GM19099 (cell line): ENCODE results near the gene BBS1.

Source experiments
- POLR2A ChIP-seq: IDR thresholded peaks from 3 replicates; pipeline ENCODE4 v1.6.1; 2011; ENCODE audit warnings: low read depth; ENCODE audit not compliant: insufficient read length; ENCODE audit errors: extremely low read depth

BBS1 gene

GRCh38 chr11:66556086-66556485 is 45.7 kb downstream of the BBS1 start:
- no peak for TF ChIP-seq POLR2A

- TF ChIP-seq POLR2A = no peak
Measured at GRCh38 chr11:66557733-66558326, 47.4 kb downstream of the BBS1 start.

DNA sequence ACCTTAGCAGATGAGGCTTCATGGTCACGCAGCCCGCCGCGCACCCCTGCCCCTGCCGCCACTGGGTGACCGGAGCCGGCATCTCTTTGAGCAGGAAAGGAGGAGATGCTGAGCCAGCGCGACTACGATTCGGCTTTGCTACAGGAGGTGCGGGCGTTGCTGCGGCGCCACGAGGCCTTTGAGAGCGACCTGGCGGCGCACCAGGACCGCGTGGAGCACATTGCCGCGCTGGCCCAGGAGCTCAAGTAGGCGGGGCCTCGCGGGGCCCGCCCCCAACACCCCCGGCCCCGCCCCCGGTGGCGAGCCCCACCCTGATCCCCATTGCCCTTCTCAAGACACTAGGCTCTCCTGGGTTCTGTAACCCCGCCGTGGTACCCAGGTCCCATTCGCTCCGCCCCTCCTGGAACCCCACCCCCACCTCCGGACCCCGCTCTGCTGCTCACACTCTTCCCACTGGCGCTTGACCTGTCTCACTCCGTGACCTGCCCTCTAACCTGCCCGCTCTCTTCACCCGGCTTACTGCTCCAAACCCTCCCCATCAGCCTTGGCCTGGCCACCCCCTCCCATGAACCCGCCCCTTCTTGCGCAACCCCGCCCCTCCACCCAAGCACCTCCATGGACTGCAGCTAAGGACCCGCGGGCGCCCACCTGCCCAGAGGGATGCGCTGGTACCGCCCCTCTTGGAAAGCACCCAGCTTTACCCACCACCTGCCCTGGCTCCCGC is 48.9 kb downstream of the BBS1 start:
- TF ChIP-seq POLR2A = no peak

- TF ChIP-seq POLR2A = no peak
Measured at GRCh38 chr11:66559866-66560676, 49.6 kb downstream of the BBS1 start.

DNA sequence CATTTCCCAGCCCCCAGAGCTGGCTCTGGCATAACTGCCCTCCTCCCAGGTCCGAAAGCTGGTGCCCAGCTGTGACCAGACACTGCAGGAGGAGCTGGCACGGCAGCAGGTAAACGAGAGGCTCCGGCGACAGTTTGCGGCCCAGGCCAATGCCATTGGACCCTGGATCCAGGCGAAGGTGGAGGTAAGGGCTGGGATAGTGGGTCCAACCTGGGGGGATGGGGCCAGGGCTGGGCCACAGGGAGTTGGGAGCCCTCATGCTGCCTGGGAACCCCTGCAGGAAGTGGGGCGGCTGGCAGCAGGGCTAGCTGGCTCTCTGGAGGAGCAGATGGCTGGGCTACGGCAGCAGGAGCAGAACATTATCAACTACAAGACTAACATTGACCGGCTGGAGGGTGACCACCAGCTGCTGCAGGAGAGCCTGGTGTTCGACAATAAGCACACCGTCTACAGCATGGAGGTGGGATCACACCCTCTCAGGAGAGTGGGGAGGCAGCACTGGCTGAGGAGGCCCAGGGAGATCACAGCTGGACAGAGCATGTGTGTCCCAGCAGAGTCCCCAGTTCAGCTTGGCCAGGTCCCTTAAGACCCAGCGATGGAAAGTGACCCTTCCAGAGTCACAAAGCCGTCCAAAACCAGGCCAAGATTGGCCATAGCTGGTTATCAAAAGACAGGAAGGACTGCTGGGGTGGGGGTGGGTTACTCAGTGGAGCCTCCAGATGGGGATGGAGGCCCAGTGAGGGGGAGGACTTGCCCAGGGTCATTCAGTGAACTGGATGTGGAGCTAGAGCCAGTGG is 50.9 kb downstream of the BBS1 start:
- TF ChIP-seq POLR2A = no peak

GRCh38 chr11:66561975-66562248 is 51.5 kb downstream of the BBS1 start:
- no peak for TF ChIP-seq POLR2A

GRCh38 chr11:66562275-66562674 is 51.8 kb downstream of the BBS1 start:
- TF ChIP-seq POLR2A = no peak

DNA sequence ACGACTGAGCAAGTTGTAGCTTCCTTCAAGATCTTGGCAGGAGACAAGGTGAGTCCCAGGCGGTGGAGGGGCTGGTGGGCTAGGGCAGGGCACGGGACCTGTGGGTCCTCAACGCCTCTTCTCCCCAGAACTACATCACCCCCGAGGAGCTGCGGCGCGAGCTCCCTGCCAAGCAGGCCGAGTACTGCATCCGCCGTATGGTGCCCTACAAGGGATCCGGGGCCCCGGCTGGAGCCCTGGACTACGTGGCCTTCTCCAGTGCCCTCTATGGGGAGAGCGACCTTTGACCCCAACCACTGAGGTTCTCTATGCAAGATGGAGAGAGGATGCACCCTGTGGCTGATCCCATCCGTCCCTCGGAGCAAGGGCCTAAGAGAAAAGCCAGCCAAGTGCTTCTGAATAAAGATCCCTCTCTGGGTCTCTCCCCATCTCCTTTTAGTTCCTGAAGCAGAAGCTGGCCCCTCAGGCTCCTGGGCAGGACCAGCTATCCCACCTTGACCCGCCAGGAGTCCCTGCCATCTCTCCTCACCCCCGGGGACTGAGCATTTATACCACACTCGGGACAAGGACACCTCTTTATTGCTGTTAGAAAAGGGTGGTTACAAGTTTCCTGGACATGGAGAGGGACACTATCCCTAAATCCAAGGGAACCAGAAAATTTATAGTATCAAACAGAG is 52.6 kb downstream of the BBS1 start:
- TF ChIP-seq POLR2A = no peak

DNA sequence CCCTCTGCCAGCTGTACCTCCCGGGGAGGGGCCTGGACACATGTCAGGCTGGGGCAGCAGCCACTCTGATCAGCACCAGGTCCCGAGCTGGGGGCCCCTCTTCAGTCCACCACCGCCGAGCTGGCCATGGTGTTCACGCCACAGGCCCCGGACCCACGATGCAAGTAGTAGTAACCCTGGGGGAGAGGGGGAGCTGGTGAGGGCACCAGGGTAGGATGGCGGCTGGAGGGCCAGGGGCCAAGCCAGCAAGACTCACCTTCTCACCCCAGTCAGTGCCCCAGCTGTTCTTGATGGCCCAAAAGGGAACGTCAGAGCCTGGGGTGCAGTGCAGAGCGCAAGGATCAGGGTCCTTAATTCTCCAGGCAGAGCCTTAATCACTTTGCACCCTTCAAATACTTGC is 53.4 kb downstream of the BBS1 start:
- no peak for TF ChIP-seq POLR2A

GRCh38 chr11:66564538-66564937 is 54.1 kb downstream of the BBS1 start:
- TF ChIP-seq POLR2A = no peak

DNA sequence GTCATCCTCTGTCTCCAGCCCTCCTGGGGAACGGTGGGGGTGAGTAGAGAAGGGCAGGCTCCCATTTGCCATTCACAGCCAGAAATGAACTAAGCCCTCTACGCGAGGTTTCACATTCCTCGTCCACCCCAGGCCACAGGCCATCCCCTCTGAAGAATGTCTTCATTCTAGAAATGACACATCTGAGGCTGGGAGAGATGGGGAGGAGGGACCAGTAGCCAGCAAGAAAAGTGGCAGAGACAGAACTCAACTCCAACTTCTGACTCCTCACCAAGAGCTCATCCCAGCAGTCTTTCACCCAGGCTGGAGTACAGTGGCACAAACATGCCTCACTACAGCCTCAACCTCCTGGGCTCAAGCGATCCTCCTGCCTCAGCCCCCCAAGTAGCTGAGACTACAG is 54.5 kb downstream of the BBS1 start:
- TF ChIP-seq POLR2A = no peak

GRCh38 chr11:66566221-66566620 is 55.8 kb downstream of the BBS1 start:
- TF ChIP-seq POLR2A = no peak

DNA sequence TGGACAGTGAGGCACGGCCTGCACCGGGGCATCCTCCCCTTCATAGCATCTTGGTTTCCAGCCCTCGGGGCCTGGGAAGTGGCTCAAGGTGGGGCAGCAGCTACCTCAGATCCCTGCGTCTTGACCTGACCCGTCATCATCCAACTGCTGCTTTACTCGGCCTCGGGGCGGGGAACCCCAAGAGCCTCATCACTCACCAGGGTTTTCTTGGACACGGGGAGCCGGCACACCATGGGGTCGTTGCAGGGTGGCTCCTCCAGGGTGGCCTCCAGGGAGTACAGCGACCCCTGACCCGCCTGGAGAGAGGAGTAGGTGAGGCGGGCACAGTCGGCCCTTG is 57.3 kb downstream of the BBS1 start:
- TF ChIP-seq POLR2A = no peak

DNA sequence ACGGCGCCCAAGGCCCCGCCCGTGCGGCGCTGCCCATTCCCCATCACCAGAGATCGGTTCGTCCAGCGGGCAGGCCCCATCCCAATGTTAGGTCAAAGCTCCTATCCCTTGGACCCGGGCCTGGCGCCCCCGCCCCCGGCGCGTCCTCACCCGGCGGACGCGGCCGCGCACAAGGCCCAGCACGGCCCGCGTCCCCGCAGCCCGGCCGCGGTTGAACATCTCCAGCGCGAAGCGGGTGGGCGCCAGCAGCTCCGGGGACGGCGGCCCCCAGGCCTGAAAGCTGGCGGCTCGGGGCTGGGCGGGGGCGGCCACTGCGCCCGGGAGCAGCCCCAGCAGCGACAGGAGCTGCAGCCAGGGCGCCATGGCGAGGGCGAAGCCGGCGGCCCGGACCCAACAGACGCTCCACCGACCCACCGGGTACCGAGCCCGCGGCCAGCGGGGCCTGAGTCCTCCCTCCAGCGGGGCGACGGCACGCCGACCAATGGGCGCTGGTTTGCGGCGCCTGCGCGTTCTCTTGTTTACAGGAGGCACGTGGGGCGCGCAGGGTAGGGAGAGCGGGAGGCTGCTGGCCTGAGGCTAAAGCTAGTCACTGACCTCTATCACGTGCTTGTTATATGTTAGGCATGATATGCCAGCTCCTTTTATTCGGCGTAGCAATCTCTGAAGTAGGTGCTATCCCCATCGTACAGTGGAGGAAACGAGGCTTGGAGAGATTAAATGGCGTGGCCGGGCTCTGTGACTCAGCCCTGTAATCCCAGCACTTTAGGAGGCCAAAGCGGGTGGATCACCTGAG is 57.9 kb downstream of the BBS1 start, which contains the start of gene CTSF:
Gene CTSF, minus strand, starts transcription at position 483 of the 793 bp plus-strand sequence. Its CDS starts 120 bp downstream, at position 363.
- no peak for TF ChIP-seq POLR2A
